Measurements from ENCODE around the gene PLD6.

- TF ChIP-seq CTCF (IDR thresholded peaks at IDR 0.05) = no peak
- TF ChIP-seq POLR2A (IDR thresholded peaks at IDR 0.05) = no peak
These were observed 33.7 kb upstream of the PLD6 start for GRCh38 chr17:17239832-17240231.

All from Peyer's patch (tissue), 4 donors.